PFSK-1 (cell line): Measurements from ENCODE around the gene SINHCAF.

Experiments used
- FOXP2 ChIP-seq: optimal IDR thresholded peaks from 2 replicates; pipeline ENCODE3; 2011; ENCODE audit warnings: borderline replicate concordance, control low read depth, inconsistent platforms; ENCODE audit not compliant: insufficient read depth; ENCODE audit errors: extremely low read length, extremely low read depth
- POLR2AphosphoS5 ChIP-seq: IDR thresholded peaks from 2 replicates; pipeline ENCODE4 v1.6.1; 2012; ENCODE audit warnings: low read depth, mild to moderate bottlenecking, control low read depth, low read length, moderate library complexity
- TAF1 ChIP-seq: IDR thresholded peaks from 2 replicates; pipeline ENCODE4 v1.6.1; 2012; ENCODE audit warnings: low read length, control low read depth, borderline replicate concordance; ENCODE audit not compliant: insufficient read depth
- TF ChIP-seq, protein P1 (sequence below), 2 experiments: IDR thresholded peaks; 2 replicates each; pipeline versions ENCODE4 v1.6.1 to v1.8.0; 2011 to 2012; ENCODE audit warnings: low read depth in 2 of 2, low read length in 2 of 2, control low read depth in 1 of 2, inconsistent platforms in 1 of 2, mild to moderate bottlenecking in 1 of 2, moderate library complexity in 1 of 2; ENCODE audit not compliant: insufficient read depth in 1 of 2

DNA sequence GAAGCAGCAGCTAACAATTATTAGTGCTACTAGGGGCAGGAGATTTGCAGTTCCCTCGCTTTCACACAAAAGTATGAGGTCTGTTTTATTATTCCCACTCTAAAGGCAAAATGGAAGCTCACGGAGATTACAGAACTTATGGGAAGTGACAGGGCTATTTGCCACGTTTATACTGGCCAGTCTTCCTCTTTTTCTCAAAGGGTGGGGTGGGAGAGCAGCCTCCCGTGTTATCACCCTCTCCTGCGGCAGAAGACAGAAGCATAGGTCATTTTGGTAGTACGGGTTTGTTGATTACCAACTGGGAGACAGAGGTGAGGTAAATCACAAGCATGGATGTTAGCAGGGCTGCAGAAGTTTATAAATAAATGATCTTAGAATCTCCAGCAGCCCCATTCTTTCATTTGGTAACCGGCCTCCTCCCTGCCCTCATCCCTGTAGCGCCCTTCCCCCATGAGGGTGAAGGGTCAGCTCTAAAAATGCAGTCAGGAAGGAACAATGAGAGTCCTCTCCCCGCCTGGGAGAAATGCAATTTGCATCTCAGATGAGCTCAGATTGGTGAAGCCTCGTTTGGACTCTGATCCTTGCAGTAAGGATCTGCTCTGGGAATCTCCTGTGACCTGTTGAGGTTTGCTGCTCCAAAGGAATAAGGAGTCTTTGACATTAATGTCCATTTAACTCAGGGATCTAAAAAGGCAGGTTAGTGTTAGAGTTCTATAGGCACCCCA is 44.7 kb upstream of the SINHCAF start:
- TF ChIP-seq POLR2AphosphoS5 (no peak), TAF1 (no peak), FOXP2 (no peak)
- TF ChIP-seq, protein P1, sequence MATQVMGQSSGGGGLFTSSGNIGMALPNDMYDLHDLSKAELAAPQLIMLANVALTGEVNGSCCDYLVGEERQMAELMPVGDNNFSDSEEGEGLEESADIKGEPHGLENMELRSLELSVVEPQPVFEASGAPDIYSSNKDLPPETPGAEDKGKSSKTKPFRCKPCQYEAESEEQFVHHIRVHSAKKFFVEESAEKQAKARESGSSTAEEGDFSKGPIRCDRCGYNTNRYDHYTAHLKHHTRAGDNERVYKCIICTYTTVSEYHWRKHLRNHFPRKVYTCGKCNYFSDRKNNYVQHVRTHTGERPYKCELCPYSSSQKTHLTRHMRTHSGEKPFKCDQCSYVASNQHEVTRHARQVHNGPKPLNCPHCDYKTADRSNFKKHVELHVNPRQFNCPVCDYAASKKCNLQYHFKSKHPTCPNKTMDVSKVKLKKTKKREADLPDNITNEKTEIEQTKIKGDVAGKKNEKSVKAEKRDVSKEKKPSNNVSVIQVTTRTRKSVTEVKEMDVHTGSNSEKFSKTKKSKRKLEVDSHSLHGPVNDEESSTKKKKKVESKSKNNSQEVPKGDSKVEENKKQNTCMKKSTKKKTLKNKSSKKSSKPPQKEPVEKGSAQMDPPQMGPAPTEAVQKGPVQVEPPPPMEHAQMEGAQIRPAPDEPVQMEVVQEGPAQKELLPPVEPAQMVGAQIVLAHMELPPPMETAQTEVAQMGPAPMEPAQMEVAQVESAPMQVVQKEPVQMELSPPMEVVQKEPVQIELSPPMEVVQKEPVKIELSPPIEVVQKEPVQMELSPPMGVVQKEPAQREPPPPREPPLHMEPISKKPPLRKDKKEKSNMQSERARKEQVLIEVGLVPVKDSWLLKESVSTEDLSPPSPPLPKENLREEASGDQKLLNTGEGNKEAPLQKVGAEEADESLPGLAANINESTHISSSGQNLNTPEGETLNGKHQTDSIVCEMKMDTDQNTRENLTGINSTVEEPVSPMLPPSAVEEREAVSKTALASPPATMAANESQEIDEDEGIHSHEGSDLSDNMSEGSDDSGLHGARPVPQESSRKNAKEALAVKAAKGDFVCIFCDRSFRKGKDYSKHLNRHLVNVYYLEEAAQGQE (IDR thresholded peaks at IDR 0.05; ENCODE audit: insufficient read depth in 1 of 2, low read depth in 2 of 2, low read length in 2 of 2): no peak
